Measurements from ENCODE around the gene ABCG5.

The ABCG5 gene

DNA sequence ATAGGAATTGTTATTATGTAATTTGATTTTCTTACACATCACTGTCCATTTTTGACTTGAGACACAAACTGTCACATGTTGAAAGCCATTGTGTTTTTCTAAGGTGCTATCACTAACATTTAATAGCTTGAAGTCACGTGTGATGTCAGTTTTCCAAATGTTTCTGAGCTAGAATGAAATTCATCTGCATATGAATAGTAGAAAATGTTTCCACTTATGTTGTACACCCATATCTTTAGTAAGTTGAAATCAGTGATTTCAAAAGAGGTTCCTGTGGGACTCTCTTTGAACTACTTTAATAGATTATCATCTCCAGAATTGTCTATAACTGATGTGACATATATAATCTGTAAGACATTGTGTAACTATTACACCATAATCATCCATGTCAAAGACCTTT lies 27.8 kb downstream of the ABCG5 start:
- DNase-seq = no peak

DNA sequence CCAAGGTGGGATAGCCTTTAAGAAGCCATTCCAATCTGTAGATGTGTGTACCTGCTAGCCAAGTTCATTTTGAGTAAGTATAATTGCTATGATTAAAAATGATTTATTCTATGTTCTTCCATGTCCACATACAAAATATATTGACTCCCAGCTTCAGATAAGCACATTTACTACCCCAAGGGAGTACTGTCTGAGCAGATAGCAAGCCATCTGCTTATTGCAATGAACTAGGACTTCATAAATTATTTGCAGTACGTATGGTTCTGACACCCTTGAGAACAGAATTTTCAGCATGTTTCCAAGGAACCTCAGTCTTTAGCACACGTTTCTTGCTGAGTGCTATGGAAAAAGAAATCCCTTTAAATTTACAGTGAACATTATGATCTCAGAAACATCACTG lies 28.2 kb downstream of the ABCG5 start:
- peak in 2 of 58 donors; percentile 11 to 29 for DNase-seq

- DNase-seq = no peak
Observed at GRCh38 chr2:43806719-43807031, 32.0 kb downstream of the ABCG5 start.

GRCh38 chr2:43803113-43803512 lies 35.5 kb downstream of the ABCG5 start:
- no peak for DNase-seq

DNA sequence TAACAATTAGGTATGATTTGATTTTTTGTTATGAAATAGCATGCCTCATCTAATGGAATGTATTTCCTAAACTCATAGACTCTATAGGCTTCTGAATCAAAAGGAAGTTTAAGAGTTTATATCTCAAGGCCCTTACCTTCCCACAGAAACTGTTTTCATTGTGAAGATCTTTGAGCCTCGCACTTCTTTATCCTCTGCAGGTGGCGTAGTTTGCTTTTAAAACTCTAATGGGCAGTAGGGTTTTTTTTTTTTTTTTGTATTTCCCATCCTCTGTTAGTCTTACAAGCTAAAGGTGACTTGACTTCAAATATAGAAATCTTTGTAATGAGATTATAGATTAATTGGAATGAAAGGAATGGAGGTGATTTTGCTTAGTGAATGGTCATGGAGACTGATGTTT lies 36.5 kb downstream of the ABCG5 start:
- no peak for DNase-seq

GRCh38 chr2:43800894-43801293 lies 37.7 kb downstream of the ABCG5 start:
- DNase-seq = no peak

DNA sequence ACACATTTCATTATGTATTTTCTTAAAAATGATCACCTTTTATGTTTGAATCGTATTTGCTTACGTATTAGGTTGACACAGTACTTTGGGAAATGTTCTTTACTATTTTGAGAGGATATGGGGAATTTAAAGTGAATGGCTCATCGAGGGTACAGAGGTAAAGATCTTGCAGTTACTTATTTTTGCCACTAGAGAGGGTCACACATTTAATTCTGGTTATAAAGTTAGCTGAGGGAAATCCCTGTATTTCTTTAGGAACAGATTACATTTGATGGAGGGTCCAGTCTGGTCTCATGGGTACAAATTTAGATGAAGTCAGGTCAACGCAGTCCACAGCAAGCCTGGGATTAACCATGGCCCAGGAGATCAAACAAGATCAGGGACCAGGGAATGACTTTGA lies 40.3 kb downstream of the ABCG5 start:
- no peak for DNase-seq

DNA sequence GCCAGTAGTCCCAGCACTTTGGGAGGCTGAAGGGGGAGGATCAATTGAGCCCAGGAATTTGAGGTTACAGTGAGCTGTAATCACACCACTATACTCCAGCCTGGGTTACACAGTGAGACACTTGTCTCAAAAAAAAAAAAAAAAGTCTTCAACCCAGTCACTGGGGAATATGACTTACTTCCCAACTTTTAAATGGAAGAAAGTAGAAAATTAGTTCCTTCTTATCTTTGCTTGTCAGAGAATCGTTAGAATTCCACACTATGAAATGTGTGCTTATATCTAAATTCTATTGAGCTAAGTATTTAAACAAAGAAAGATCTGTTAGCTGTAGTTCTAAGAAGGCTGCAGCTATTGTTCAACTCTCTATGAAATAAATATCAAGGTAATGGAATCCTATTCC lies 42.4 kb downstream of the ABCG5 start:
- DNase-seq = no peak

- DNase-seq = no peak
Observed at GRCh38 chr2:43794956-43795355, 43.7 kb downstream of the ABCG5 start.

DNA sequence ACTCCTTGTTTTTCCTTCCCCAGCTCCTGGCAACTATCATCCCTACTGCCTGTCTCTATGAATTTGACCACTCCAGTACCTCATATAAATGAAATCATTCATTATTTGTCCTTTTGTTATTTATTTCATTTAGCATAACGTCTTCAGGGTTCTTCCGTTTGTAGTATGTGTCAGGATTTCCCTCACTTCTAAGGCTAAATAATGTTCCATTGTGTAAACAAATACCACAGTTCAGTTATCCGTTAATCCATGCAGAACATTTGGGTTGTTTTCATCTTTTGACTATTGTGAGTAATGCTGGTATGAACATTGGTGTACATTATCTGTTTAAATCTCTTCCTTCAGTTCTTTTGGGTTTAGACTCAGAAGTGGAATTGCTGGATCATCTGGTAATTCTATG lies 46.0 kb downstream of the ABCG5 start:
- DNase-seq = no peak

DNA sequence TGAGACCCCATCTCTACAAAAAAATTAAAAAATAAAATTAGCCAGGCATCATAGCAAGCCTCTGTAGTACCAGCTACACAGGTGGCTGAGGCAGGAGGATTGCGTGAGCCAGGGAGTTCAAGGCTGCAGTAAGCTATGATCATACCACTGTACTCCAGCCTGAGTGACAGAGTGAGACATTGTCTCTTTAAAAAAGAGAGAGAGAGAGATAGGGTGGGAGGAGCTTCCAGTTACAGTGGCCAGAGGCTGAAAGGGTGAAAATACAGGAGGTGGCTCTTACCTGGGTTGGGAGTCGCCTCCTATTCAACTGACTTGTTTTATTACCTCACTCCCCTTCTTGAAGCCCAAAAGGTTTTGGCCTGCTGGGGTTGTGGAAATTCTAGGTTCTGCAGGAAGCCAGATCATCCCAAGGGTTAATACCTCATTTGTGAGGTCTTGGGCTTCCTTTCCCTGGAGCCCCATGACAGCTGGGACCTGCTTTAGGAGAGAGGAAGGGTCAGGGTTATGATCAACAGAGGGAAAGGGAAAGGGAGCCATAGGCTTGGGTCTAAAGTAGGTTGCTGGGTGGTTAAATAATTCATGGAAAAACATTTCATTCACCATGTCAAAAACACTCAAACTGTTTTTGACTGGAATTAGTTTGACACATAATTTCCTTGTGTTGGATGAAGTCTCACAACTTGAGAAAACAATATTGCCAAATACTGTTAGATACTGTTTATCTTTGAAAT lies 47.4 kb downstream of the ABCG5 start:
- DNase-seq = no peak

DNA sequence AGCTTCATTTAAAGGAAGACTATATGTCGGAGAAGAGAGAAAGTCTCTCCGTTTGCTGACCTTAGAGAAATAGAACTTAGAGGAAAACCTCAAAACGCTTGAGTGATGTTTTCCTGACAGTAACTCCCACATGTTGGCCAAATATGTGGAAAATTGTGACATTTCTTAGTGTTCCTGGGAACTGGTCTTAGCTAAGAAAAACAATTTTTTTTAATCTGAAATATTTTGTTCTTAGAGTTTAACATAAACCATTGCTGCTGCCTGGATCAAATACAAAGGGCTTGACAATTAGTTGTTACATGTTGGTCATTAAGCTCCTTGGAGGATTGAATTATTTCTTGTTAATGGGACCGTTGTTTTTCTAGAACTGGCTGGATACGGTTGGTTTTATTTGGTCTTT lies 48.5 kb downstream of the ABCG5 start:
- DNase-seq = no peak

DNA sequence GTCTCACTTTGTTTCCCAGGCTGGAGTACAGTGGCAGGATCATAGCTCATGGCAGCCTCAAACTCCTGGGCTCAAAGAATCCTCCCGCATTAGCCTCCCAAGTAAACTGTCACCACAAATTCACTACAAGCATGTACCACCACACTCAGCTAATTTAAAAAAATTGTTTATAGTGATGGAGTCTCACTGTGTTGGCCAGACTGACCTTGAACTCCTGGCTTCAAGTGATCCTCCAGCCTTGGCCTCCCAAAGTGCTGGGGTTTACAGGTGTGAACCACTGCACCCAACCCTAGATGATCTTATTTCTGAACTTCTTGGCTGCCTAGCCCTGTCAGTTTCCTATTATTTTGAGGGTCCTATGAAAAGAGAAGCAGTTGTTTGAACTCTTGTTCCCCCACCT lies 50.0 kb downstream of the ABCG5 start:
- DNase-seq = no peak

GRCh38 chr2:43787895-43788294 lies 50.7 kb downstream of the ABCG5 start:
- no peak for DNase-seq

- no peak for DNase-seq
Observed at GRCh38 chr2:43778233-43778632, 60.4 kb downstream of the ABCG5 start.

DNA sequence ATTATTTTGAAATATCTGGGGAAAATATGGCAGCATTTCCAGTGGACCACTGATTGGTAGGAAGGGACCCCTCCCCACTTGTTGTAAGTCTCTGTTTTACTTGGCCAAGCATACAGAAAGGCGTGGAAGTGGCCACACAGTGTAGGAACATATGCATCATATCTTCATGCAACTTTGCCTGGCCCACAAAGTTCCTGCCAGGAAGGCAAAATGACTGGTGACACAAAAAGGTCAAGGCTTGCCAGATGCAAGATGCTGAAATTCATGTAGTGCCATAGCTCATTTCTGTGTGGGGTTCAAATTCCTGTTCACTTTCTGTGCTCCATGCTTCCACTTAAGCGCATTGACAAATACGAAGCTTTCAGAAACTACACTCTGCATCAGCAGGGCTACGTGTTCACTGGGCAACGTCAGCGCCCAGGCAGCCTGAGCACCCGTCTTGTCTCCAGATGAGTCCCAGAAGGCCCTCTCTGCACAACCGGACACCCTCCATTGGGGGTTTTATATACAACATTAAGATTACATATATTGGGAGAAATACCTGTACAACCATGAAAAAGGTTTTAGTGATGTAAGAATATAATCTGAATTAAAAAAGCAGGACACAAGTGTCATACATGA lies 61.2 kb downstream of the ABCG5 start:
- no peak for DNase-seq

GRCh38 chr2:43776324-43776723 lies 62.3 kb downstream of the ABCG5 start:
- no peak for DNase-seq

DNA sequence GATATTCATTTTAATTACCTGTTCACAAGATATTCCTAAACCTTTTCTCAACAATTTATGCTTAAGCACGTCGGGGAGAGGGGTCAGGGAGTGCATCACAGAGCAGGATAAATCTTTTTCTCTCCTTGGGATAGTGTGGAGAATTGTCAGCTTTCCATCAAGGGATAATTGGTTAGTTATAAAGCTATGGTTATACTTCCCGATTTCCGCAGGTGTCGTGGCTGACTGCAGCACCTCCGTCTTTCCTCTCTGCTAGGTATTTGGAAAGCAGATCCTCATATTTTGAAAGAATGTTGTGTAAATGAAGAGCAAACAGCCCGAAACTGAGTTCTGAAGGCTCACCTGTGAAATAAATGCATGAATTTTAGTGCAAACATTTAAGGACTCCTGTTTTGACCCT lies 64.0 kb downstream of the ABCG5 start:
- DNase-seq = no peak

DNA sequence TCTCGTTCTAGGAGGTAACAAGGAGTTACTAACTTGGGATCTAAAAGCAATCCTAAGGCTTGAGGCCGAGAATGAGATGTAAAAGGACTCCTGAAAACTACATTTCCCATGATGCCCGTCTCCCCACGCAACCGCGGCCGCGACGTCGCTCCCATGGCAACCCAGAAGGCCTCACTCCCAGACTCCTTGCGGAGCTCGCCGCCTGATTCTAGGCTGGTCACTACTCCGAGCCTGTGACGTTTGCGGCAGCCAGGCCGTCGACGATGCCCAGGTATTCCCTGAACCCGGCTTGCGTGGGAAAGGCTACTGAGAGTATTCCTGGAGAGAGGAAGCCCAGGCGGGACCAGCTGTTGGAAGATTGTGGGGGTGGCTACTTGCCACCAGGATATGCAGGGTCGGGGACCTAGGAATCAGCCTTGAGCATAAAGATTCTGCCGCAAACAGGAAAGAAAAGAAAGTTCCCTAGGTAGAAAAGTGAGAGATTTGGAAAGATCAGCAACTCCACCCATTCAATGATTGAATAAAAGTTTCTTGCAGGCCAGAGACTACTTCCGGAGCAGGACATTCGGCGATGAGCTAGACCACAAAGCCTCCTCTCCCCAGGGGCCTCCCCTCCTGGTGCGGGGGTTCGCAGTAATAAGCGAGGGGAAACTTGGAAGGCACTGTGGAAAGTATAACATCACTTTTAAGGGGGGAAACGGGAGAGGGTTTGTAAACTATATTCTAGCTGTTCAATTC lies 64.6 kb downstream of the ABCG5 start, which contains the start of gene DYNC2LI1:
DYNC2LI1 (plus strand) TSS at position 164 of the 738 bp plus-strand sequence; CDS start at position 264, 100 bp downstream.
- peak; percentile 23 to 94 (median 80) for DNase-seq

GRCh38 chr2:43766006-43766405 lies 72.6 kb downstream of the ABCG5 start:
- DNase-seq = no peak

GRCh38 chr2:43764086-43764705 lies 74.4 kb downstream of the ABCG5 start:
- DNase-seq = no peak

GRCh38 chr2:43763091-43763490 lies 75.5 kb downstream of the ABCG5 start:
- DNase-seq = no peak

Data from anterior cingulate cortex (tissue), 58 donors.